ENCODE results near the gene CORO2B. TPM values are rescaled to one million over a fixed set of nuclear protein-coding genes. Genes with fewer than 3 reads are reported as not detected.

Gene CORO2B
- total RNA-seq, 1 donor from 2014 or later = 1.0 TPM

GRCh38 chr15:68616397-68616796 is 37.6 kb downstream of the CORO2B start:
- Mint-ChIP-seq H3K9me3 (no peaks in the 10 kb centered on the region), H3K4me1 (peaks cover 66% of the 10 kb centered on the region), H3K36me3 (no peaks in the 10 kb centered on the region), H3K27me3 (ENCODE audit: insufficient read depth, low read depth) (peaks cover 2% of the 10 kb centered on the region), H3K4me3 (peak overlapping the region; percentile 46), H3K27ac (peak overlapping the region; percentile 17)
- TF ChIP-seq EZH2 (IDR thresholded peaks at IDR 0.05) (no peak), CTCF (IDR thresholded peaks at IDR 0.05) (no peak), EZH2phosphoT487 (IDR thresholded peaks at IDR 0.05) (no peak)
- H3K4me1 ChIP-seq = peaks cover 26% of the 10 kb centered on the region
- H3K36me3 ChIP-seq = no peaks in the 10 kb centered on the region
- no peaks in the 10 kb centered on the region for H3K27me3 ChIP-seq
- H3K4me2 ChIP-seq = no peak overlapping the region
- H3K9ac ChIP-seq = no peak overlapping the region
- no peaks in the 10 kb centered on the region for H4K20me1 ChIP-seq (ENCODE audit: low read depth)
- no peaks in the 10 kb centered on the region for H3K79me2 ChIP-seq (ENCODE audit: low read depth)
- DNase-seq (ENCODE audit: low spot score) = no peak
- no peak overlapping the region for H3K27ac ChIP-seq
- peaks cover 32% of the 10 kb centered on the region for H3F3A ChIP-seq (ENCODE audit: low read depth)
- no peak overlapping the region for H3K4me3 ChIP-seq
- no peak overlapping the region for H2AFZ ChIP-seq (replicated peaks)
- H3K9me3 ChIP-seq (ENCODE audit: low read depth) = no peaks in the 10 kb centered on the region

GRCh38 chr15:68617001-68617400 is 38.2 kb downstream of the CORO2B start:
- H3K27ac Mint-ChIP-seq = no peak overlapping the region
- no peaks in the 10 kb centered on the region for H3K27me3 ChIP-seq
- no peaks in the 10 kb centered on the region for H3K36me3 Mint-ChIP-seq
- no peak overlapping the region for H3K4me3 Mint-ChIP-seq
- H3K4me1 Mint-ChIP-seq = peaks cover 71% of the 10 kb centered on the region
- no peak overlapping the region for H3K9ac ChIP-seq
- H3K9me3 Mint-ChIP-seq = no peaks in the 10 kb centered on the region
- H3K4me3 ChIP-seq = no peak overlapping the region
- no peak overlapping the region for H2AFZ ChIP-seq (replicated peaks)
- H3K9me3 ChIP-seq (ENCODE audit: low read depth) = no peaks in the 10 kb centered on the region
- H3K27ac ChIP-seq = no peak overlapping the region
- no peaks in the 10 kb centered on the region for H3K36me3 ChIP-seq
- TF ChIP-seq EZH2phosphoT487 (IDR thresholded peaks at IDR 0.05) (no peak), EZH2 (IDR thresholded peaks at IDR 0.05) (no peak), CTCF (IDR thresholded peaks at IDR 0.05) (no peak)
- H3F3A ChIP-seq (ENCODE audit: low read depth) = peaks cover 33% of the 10 kb centered on the region
- H3K79me2 ChIP-seq (ENCODE audit: low read depth) = no peaks in the 10 kb centered on the region
- peaks cover 26% of the 10 kb centered on the region for H3K4me1 ChIP-seq
- peaks cover 2% of the 10 kb centered on the region for H3K27me3 Mint-ChIP-seq (ENCODE audit: insufficient read depth, low read depth)
- no peaks in the 10 kb centered on the region for H4K20me1 ChIP-seq (ENCODE audit: low read depth)
- DNase-seq (ENCODE audit: low spot score) = no peak
- H3K4me2 ChIP-seq = no peak overlapping the region

GRCh38 chr15:68617777-68618176 is 39.0 kb downstream of the CORO2B start:
- Histone ChIP-seq H3K4me1 (peaks cover 26% of the 10 kb centered on the region), H3K27me3 (no peaks in the 10 kb centered on the region), H3K27ac (no peak overlapping the region), H3K4me3 (no peak overlapping the region), H2AFZ (replicated peaks) (no peak overlapping the region), H3K4me2 (no peak overlapping the region), H3K36me3 (no peaks in the 10 kb centered on the region), H3K79me2 (ENCODE audit: low read depth) (no peaks in the 10 kb centered on the region), H3K9ac (no peak overlapping the region), H3K9me3 (ENCODE audit: low read depth) (no peaks in the 10 kb centered on the region), H3F3A (ENCODE audit: low read depth) (peaks cover 33% of the 10 kb centered on the region), H4K20me1 (ENCODE audit: low read depth) (no peaks in the 10 kb centered on the region)
- TF ChIP-seq CTCF (IDR thresholded peaks at IDR 0.05) = no peak
- no peak for TF ChIP-seq EZH2 (IDR thresholded peaks at IDR 0.05)
- TF ChIP-seq EZH2phosphoT487 (IDR thresholded peaks at IDR 0.05) = no peak
- DNase-seq (ENCODE audit: low spot score) = no peak
- no peaks in the 10 kb centered on the region for H3K36me3 Mint-ChIP-seq
- peaks cover 2% of the 10 kb centered on the region for H3K27me3 Mint-ChIP-seq (ENCODE audit: insufficient read depth, low read depth)
- no peak overlapping the region for H3K27ac Mint-ChIP-seq
- H3K4me1 Mint-ChIP-seq = peaks cover 75% of the 10 kb centered on the region
- no peak overlapping the region for H3K4me3 Mint-ChIP-seq
- no peaks in the 10 kb centered on the region for H3K9me3 Mint-ChIP-seq

Measured in neural progenitor cell (in vitro differentiated cells).